Naive thymus-derived CD4-positive, alpha-beta T cell (primary cell): Measurements from ENCODE around the gene ATRN. TPM values are rescaled to one million over a fixed set of nuclear protein-coding genes. Genes with fewer than 3 reads are reported as not detected.

Experiments used
- ATAC-seq: fragments of 150-1000 bp; cut with Tn5 transposase; 2 replicates; pipeline ENCODE4 v1.10.0; 2021; ENCODE audit warnings: mild to moderate bottlenecking, moderate library complexity
- CTCF ChIA-PET: fragments of 350-600 bp; sonication (Branson Sonifier 250); formaldehyde crosslinking; loops from one replicate; lab custom pipeline; 2021; ENCODE audit warnings: antibody characterized with exemption; lab: Charles Lee
- POLR2A ChIA-PET: fragments of 350-600 bp; sonication (Branson Sonifier 250); formaldehyde crosslinking; loops from one replicate; lab custom pipeline; 2021; ENCODE audit warnings: antibody characterized with exemption, inconsistent platforms; lab: Charles Lee
- DNase-seq, 9 donors: peaks; one replicate each; pipeline versions ENCODE4 v3.0.0 to v3.0.0-alpha.2; 2020 to 2022; ENCODE audit warnings: mixed read lengths in 1 of 9
- H3K27ac ChIP-seq: one replicate; pipeline ENCODE4 v1.7.0; 2013; ENCODE audit warnings: mild to moderate bottlenecking, low read depth, low read length, moderate library complexity
- H3K27me3 ChIP-seq, 2 donors: one replicate each; pipeline ENCODE4 v1.7.0; 2013; ENCODE audit warnings: low read length in 2 of 2, mild to moderate bottlenecking in 2 of 2, moderate library complexity in 2 of 2; ENCODE audit not compliant: control insufficient read depth in 2 of 2, insufficient read depth in 2 of 2
- H3K36me3 ChIP-seq, 3 experiments: 1 replicate in 2 of 3; 2 replicates in 1 of 3; pipeline ENCODE4 v1.7.0; 2013; ENCODE audit warnings: low read length in 3 of 3, mild to moderate bottlenecking in 3 of 3, moderate library complexity in 1 of 3; ENCODE audit not compliant: insufficient read depth in 3 of 3, control insufficient read depth in 2 of 3
- H3K4me1 ChIP-seq, 2 donors: one replicate each; pipeline ENCODE4 v1.7.0; 2013; ENCODE audit warnings: low read length in 2 of 2, mild to moderate bottlenecking in 2 of 2, moderate library complexity in 1 of 2; ENCODE audit not compliant: control insufficient read depth in 2 of 2, insufficient read depth in 2 of 2
- H3K4me3 ChIP-seq: 2 replicates; pipeline ENCODE4 v1.7.0; 2013; ENCODE audit warnings: mild to moderate bottlenecking, low read length
- H3K9me3 ChIP-seq, 3 experiments: 1 replicate in 2 of 3; 2 replicates in 1 of 3; pipeline ENCODE4 v1.7.0; 2013; ENCODE audit warnings: low read length in 3 of 3; ENCODE audit not compliant: control insufficient read depth in 2 of 3
- H3K27ac Mint-ChIP-seq, 9 donors: one replicate each; pipeline ENCODE4 v1.8.0; 2020 to 2022; ENCODE audit warnings: mixed read lengths in 9 of 9, mild to moderate bottlenecking in 8 of 9, moderate library complexity in 5 of 9, inconsistent platforms in 2 of 9
- H3K27me3 Mint-ChIP-seq, 5 donors: one replicate each; pipeline ENCODE4 v1.8.0; 2021 to 2022; ENCODE audit warnings: mixed read lengths in 5 of 5, mild to moderate bottlenecking in 1 of 5
- H3K36me3 Mint-ChIP-seq, 5 donors: one replicate each; pipeline ENCODE4 v1.8.0; 2020 to 2022; ENCODE audit warnings: mixed read lengths in 5 of 5, mild to moderate bottlenecking in 3 of 5, inconsistent platforms in 1 of 5
- H3K4me1 Mint-ChIP-seq, 7 donors: one replicate each; pipeline ENCODE4 v1.8.0; 2020 to 2022; ENCODE audit warnings: mixed read lengths in 7 of 7, mild to moderate bottlenecking in 3 of 7, inconsistent platforms in 1 of 7
- H3K4me3 Mint-ChIP-seq, 10 donors: one replicate each; pipeline ENCODE4 v1.8.0; 2020 to 2022; ENCODE audit warnings: mild to moderate bottlenecking in 10 of 10, mixed read lengths in 10 of 10, moderate library complexity in 6 of 10, inconsistent platforms in 2 of 10
- H3K9me3 Mint-ChIP-seq, 11 donors: one replicate each; pipeline ENCODE4 v1.8.0; 2020 to 2022; ENCODE audit warnings: mixed read lengths in 11 of 11, mild to moderate bottlenecking in 4 of 11, inconsistent platforms in 1 of 11, moderate library complexity in 1 of 11
- intact Hi-C, 2 donors: fragments of 100-400 bp; cut with micrococcal nuclease; formaldehyde crosslinking; loops; one replicate each; pipeline ENCODE4 v1.15.1; 2023
- polyA plus RNA-seq, 2 donors: library from polyadenylated mRNA; unstranded; fragments of 300-500 nt; fragmentation: Illumina TruSeq; gene quantifications; one replicate each; pipeline ENCODE4 v1.2.3, GENCODE V29; 2021
- total RNA-seq, 6 experiments: library from RNA in 5 of 6; stranded (reverse) in 5 of 6; gene quantifications; 1 replicate in 5 of 6; 2 replicates in 1 of 6; pipeline ENCODE4 v1.2.3 and lab custom pipeline; 2021 to 2026

The ATRN gene
- total and polyA plus RNA-seq, 7 experiments from 2014 or later: 9.2 to 17.5 (median 12.9) TPM

GRCh38 chr20:3670945-3671344 is 200.1 kb downstream of the ATRN start:
- CTCF ChIA-PET: no interaction called here
- peaks cover 23 to 58% (median 38%) of the 10 kb centered on the region in 5 donors for H3K27me3 Mint-ChIP-seq
- Histone ChIP-seq H3K27ac (no peak overlapping the region), H3K27me3 (no peaks in the 10 kb centered on the region), H3K4me1 (peaks cover 5% of the 10 kb centered on the region in 2 donors), H3K4me3 (no peak overlapping the region), H3K9me3 (no peaks in the 10 kb centered on the region), H3K36me3 (no peaks in the 10 kb centered on the region)
- peaks cover 4 to 20% (median 11%) of the 10 kb centered on the region in 7 donors for H3K4me1 Mint-ChIP-seq
- intact Hi-C loops: no loop called here
- POLR2A ChIA-PET: no interaction called here
- no peak for DNase-seq
- no peak overlapping the region for H3K27ac Mint-ChIP-seq
- no peak overlapping the region for H3K4me3 Mint-ChIP-seq
- peaks cover 0 to 4% (median 0%) of the 10 kb centered on the region in 5 donors for H3K36me3 Mint-ChIP-seq
- ATAC-seq: no peak
- peaks cover 0 to 2% (median 0%) of the 10 kb centered on the region in 11 donors for H3K9me3 Mint-ChIP-seq

GRCh38 chr20:3671986-3672546 is 201.2 kb downstream of the ATRN start:
- H3K27ac Mint-ChIP-seq: no peak overlapping the region
- H3K36me3 Mint-ChIP-seq: peaks cover 0 to 4% (median 0%) of the 10 kb centered on the region in 5 donors
- H3K4me1 Mint-ChIP-seq: peaks cover 0 to 13% (median 8%) of the 10 kb centered on the region in 7 donors
- no peak overlapping the region for H3K4me3 Mint-ChIP-seq
- Histone ChIP-seq H3K9me3 (no peaks in the 10 kb centered on the region), H3K27ac (no peak overlapping the region), H3K4me3 (no peak overlapping the region), H3K36me3 (no peaks in the 10 kb centered on the region), H3K4me1 (no peaks in the 10 kb centered on the region), H3K27me3 (no peaks in the 10 kb centered on the region)
- intact Hi-C loops: no loop called here
- ATAC-seq (no peak), DNase-seq (no peak)
- CTCF ChIA-PET: interaction anchor here (1.0 kb wide), 1 partner anchor 51 kb away, joined by 3 read pairs; no protein-coding TSS in a partner anchor
- H3K9me3 Mint-ChIP-seq: peaks cover 0 to 2% (median 0%) of the 10 kb centered on the region in 11 donors
- POLR2A ChIA-PET: no interaction called here
- peaks cover 28 to 64% (median 45%) of the 10 kb centered on the region in 5 donors for H3K27me3 Mint-ChIP-seq

- intact Hi-C loops: no loop called here
- no peak for DNase-seq
- Histone ChIP-seq H3K36me3 (no peaks in the 10 kb centered on the region), H3K4me1 (no peaks in the 10 kb centered on the region), H3K27ac (no peak overlapping the region), H3K9me3 (no peaks in the 10 kb centered on the region), H3K27me3 (no peaks in the 10 kb centered on the region), H3K4me3 (no peak overlapping the region)
- Mint-ChIP-seq H3K27me3 (peaks cover 28 to 63% (median 45%) of the 10 kb centered on the region in 5 donors), H3K4me3 (no peak overlapping the region), H3K27ac (no peak overlapping the region), H3K4me1 (peaks cover 0 to 9% (median 5%) of the 10 kb centered on the region in 7 donors), H3K9me3 (peaks cover 0 to 2% (median 0%) of the 10 kb centered on the region in 11 donors), H3K36me3 (peaks cover 0 to 4% (median 0%) of the 10 kb centered on the region in 5 donors)
- ATAC-seq: no peak
- POLR2A ChIA-PET: no interaction called here
- CTCF ChIA-PET: interaction anchor here (1.0 kb wide), 1 partner anchor 50 kb away, joined by 3 read pairs; no protein-coding TSS in a partner anchor
These were observed 201.8 kb downstream of the ATRN start for GRCh38 chr20:3672547-3673171.

DNA sequence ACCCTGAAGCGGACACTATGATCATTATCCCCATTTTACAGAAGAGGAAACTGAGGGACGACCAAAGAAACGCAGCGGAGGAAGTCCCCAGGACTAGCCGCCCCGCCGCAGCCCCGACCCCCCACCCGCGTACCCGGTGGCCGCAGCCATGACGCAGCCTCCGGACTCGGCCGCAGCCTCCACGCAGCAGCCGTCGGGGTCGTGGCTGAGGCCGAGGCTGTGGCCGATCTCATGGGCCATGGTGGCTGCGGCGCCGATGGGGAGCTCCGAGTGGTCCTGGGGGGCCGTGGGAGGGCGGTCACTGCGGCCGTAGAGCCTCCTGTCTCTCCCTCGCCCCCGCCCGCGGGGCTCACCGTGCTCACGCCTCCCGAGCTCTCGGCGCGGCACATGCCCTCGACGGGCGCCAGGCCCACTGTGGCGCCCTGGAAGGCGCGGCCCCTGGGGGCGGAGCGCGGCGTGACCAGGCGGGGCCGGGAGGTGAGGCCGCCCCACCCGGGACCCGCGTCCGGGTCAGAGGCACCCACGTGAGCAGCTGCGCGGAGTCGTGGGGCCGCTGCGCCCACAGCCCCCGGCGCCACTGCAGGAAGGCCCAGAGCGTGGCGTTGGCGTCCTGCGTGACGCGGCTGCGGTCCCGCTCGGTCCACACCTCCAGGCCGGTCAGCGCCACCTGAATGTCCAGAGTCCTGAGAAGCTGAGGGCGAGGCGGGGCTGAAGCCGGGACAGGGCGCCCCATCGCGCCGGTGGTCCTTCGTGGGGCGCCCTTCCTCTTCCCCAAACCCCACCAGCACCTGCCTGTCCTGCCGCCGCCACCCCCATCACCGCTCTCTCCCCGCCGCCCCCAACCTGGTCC is 202.6 kb downstream of the ATRN start:
- H3K9me3 ChIP-seq: no peaks in the 10 kb centered on the region
- Mint-ChIP-seq H3K4me3 (no peak overlapping the region), H3K27ac (no peak overlapping the region), H3K9me3 (peaks cover 0 to 2% (median 0%) of the 10 kb centered on the region in 11 donors), H3K27me3 (peaks cover 28 to 66% (median 46%) of the 10 kb centered on the region in 5 donors), H3K36me3 (peaks cover 0 to 4% (median 0%) of the 10 kb centered on the region in 5 donors), H3K4me1 (peaks cover 0 to 9% (median 5%) of the 10 kb centered on the region in 7 donors)
- no peaks in the 10 kb centered on the region for H3K4me1 ChIP-seq
- no peak overlapping the region for H3K4me3 ChIP-seq
- ATAC-seq (no peak), DNase-seq (no peak)
- H3K27me3 ChIP-seq: no peaks in the 10 kb centered on the region
- POLR2A ChIA-PET: no interaction called here
- no peaks in the 10 kb centered on the region for H3K36me3 ChIP-seq
- intact Hi-C loops: no loop called here
- CTCF ChIA-PET: interaction anchor here (1.0 kb wide), 1 partner anchor 49 kb away, joined by 3 read pairs; no protein-coding TSS in a partner anchor
- no peak overlapping the region for H3K27ac ChIP-seq

DNA sequence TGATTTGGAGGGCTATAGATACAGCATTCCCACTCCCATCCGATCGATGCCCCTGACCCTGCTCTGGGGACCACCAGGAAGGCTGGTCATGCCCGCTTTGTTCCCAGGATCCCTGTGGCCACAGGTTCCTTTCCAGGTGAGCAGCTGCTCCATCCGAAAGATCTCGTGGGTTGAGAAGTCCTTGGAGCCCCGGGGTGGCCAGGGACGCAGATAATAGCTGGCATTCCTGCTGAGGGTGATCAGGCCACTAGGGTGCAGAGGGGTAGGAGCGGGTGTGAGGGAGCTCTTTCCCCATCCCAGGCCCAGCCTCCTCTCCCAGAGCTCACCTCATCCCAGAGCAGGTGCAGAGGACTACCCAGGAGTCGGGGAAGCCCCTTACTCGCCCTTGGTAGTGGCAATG is 203.6 kb downstream of the ATRN start:
- CTCF ChIA-PET: no interaction called here
- intact Hi-C loops: no loop called here

GRCh38 chr20:3674995-3675900 is 204.4 kb downstream of the ATRN start:
- H3K27me3 Mint-ChIP-seq: peaks cover 39 to 67% (median 54%) of the 10 kb centered on the region in 5 donors
- ChIA-PET POLR2A (no interaction called here), CTCF (interaction anchor here (0.5 kb wide), 1 partner anchor 317 kb away, joined by 3 read pairs; no protein-coding TSS in a partner anchor)
- H3K36me3 ChIP-seq: no peaks in the 10 kb centered on the region
- no peaks in the 10 kb centered on the region for H3K27me3 ChIP-seq
- ATAC-seq: no peak
- H3K4me3 Mint-ChIP-seq: no peak overlapping the region
- H3K27ac ChIP-seq: no peak overlapping the region
- no peak for DNase-seq
- intact Hi-C loops: no loop called here
- H3K4me1 Mint-ChIP-seq: peaks cover 0 to 9% (median 5%) of the 10 kb centered on the region in 7 donors
- no peaks in the 10 kb centered on the region for H3K4me1 ChIP-seq
- no peaks in the 10 kb centered on the region for H3K9me3 ChIP-seq
- H3K4me3 ChIP-seq: no peak overlapping the region
- peaks cover 0 to 2% (median 0%) of the 10 kb centered on the region in 11 donors for H3K9me3 Mint-ChIP-seq
- no peak overlapping the region for H3K27ac Mint-ChIP-seq
- peaks cover 0 to 4% (median 0%) of the 10 kb centered on the region in 5 donors for H3K36me3 Mint-ChIP-seq

More for the DNA sequence above, 203.6 kb downstream of the ATRN start:
- Mint-ChIP-seq H3K4me3 (no peak overlapping the region), H3K4me1 (peaks cover 0 to 9% (median 5%) of the 10 kb centered on the region in 7 donors), H3K27ac (no peak overlapping the region), H3K27me3 (peaks cover 36 to 70% (median 54%) of the 10 kb centered on the region in 5 donors), H3K36me3 (peaks cover 0 to 4% (median 0%) of the 10 kb centered on the region in 5 donors), H3K9me3 (peaks cover 0 to 2% (median 0%) of the 10 kb centered on the region in 11 donors)
- Histone ChIP-seq H3K27ac (no peak overlapping the region), H3K36me3 (no peaks in the 10 kb centered on the region), H3K9me3 (no peaks in the 10 kb centered on the region), H3K4me3 (no peak overlapping the region), H3K4me1 (no peaks in the 10 kb centered on the region), H3K27me3 (no peaks in the 10 kb centered on the region)
- DNase-seq: no peak
- POLR2A ChIA-PET: no interaction called here
- no peak for ATAC-seq
